CD14-positive monocyte (primary cell): Measurements from ENCODE around the gene TXK. TPM values are rescaled to one million over a fixed set of nuclear protein-coding genes. Genes with fewer than 3 reads are reported as not detected.

Experiments used
- DNase-seq, 3 donors: peaks; one replicate each; pipeline ENCODE4 v3.0.0-alpha.2; 2011 to 2022
- H2AFZ ChIP-seq: 2 replicates; pipeline ENCODE4 v1.6.0; 2012; ENCODE audit warnings: mild to moderate bottlenecking, low read depth, low read length, inconsistent platforms; ENCODE audit not compliant: insufficient read depth, poor library complexity, severe bottlenecking
- H3K27ac ChIP-seq, 2 donors: 1 replicate in 1 of 2; 2 replicates in 1 of 2; pipeline ENCODE4 v1.5.1; 2012 to 2013; ENCODE audit warnings: low read length in 2 of 2, control low read depth in 1 of 2, inconsistent platforms in 1 of 2, low read depth in 1 of 2, mild to moderate bottlenecking in 1 of 2
- H3K27me3 ChIP-seq, 2 donors: one replicate each; pipeline versions ENCODE4 v1.6.0 to v1.6.1; 2011 to 2013; ENCODE audit warnings: low read length in 2 of 2; ENCODE audit not compliant: control insufficient read depth in 2 of 2, insufficient read depth in 2 of 2
- H3K36me3 ChIP-seq, 2 donors: replicated peaks in 1 of 2; 1 replicate in 1 of 2; 2 replicates in 1 of 2; pipeline versions ENCODE4 v1.5.1 to v1.6.1; 2012 to 2013; ENCODE audit warnings: low read length in 2 of 2, control low read depth in 1 of 2, inconsistent platforms in 1 of 2, mild to moderate bottlenecking in 1 of 2; ENCODE audit not compliant: insufficient read depth in 2 of 2, control insufficient read depth in 1 of 2
- H3K4me1 ChIP-seq, 2 donors: 1 replicate in 1 of 2; 2 replicates in 1 of 2; pipeline versions ENCODE4 v1.5.1 to v1.6.1; 2012 to 2013; ENCODE audit warnings: low read length in 2 of 2, control low read depth in 1 of 2, inconsistent platforms in 1 of 2, mild to moderate bottlenecking in 1 of 2, moderate library complexity in 1 of 2; ENCODE audit not compliant: insufficient read depth in 2 of 2, control insufficient read depth in 1 of 2
- H3K4me2 ChIP-seq: replicated peaks from 2 replicates; pipeline ENCODE3; 2012; ENCODE audit warnings: low read length, moderate library complexity, mild to moderate bottlenecking; ENCODE audit not compliant: poor library complexity, severe bottlenecking; ENCODE audit errors: extremely low read depth
- H3K4me3 ChIP-seq, 3 experiments: fragments of 200-600 bp in 1 of 3; sonication (generic) in 1 of 3; replicated peaks in 1 of 3; 1 replicate in 2 of 3; 2 replicates in 1 of 3; pipeline ENCODE4 v1.5.1; 2011 to 2013; ENCODE audit warnings: low read length in 3 of 3, mild to moderate bottlenecking in 3 of 3, control low read depth in 2 of 3, low read depth in 2 of 3, inconsistent platforms in 1 of 3, moderate library complexity in 1 of 3
- H3K79me2 ChIP-seq: 2 replicates; pipeline ENCODE4 v1.6.0; 2012; ENCODE audit warnings: mild to moderate bottlenecking, control low read depth, inconsistent platforms, low read length, moderate library complexity; ENCODE audit not compliant: insufficient read depth
- H3K9ac ChIP-seq: 2 replicates; pipeline ENCODE4 v1.6.0; 2017; ENCODE audit warnings: low read length, mild to moderate bottlenecking; ENCODE audit not compliant: insufficient read depth, poor library complexity, severe bottlenecking
- H3K9me3 ChIP-seq, 2 donors: replicated peaks in 1 of 2; 1 replicate in 1 of 2; 2 replicates in 1 of 2; pipeline versions ENCODE4 v1.5.1 to v1.6.1; 2012 to 2013; ENCODE audit warnings: low read length in 2 of 2, control low read depth in 1 of 2; ENCODE audit not compliant: control insufficient read depth in 1 of 2, insufficient read depth in 1 of 2
- H4K20me1 ChIP-seq: 2 replicates; pipeline ENCODE4 v1.6.0; 2012; ENCODE audit warnings: mild to moderate bottlenecking, low read length, control low read depth, moderate library complexity; ENCODE audit not compliant: insufficient read depth
- H3K27ac Mint-ChIP-seq, 7 donors: one replicate each; pipeline ENCODE4 v1.8.0; 2020; ENCODE audit warnings: mild to moderate bottlenecking in 7 of 7, mixed read lengths in 7 of 7, moderate library complexity in 6 of 7, inconsistent platforms in 2 of 7
- H3K27me3 Mint-ChIP-seq, 3 donors: one replicate each; pipeline ENCODE4 v1.8.0; 2021 to 2022; ENCODE audit warnings: low read depth in 3 of 3, mild to moderate bottlenecking in 3 of 3, mixed read lengths in 3 of 3, moderate library complexity in 3 of 3, inconsistent platforms in 1 of 3
- H3K36me3 Mint-ChIP-seq, 2 donors: one replicate each; pipeline ENCODE4 v1.8.0; 2020; ENCODE audit warnings: mixed read lengths in 2 of 2, inconsistent platforms in 1 of 2, mild to moderate bottlenecking in 1 of 2
- H3K4me1 Mint-ChIP-seq: one replicate; pipeline ENCODE4 v1.8.0; 2020; ENCODE audit warnings: mild to moderate bottlenecking, mixed read lengths
- H3K4me3 Mint-ChIP-seq, 2 donors: one replicate each; pipeline ENCODE4 v1.8.0; 2020; ENCODE audit warnings: mild to moderate bottlenecking in 2 of 2, mixed read lengths in 2 of 2, moderate library complexity in 1 of 2
- H3K9me3 Mint-ChIP-seq, 7 donors: one replicate each; pipeline ENCODE4 v1.8.0; 2020 to 2022; ENCODE audit warnings: mixed read lengths in 7 of 7, mild to moderate bottlenecking in 6 of 7, moderate library complexity in 6 of 7, inconsistent platforms in 2 of 7
- CTCF ChIP-seq: fragments of 200-600 bp; IDR thresholded peaks from one replicate; pipeline ENCODE4 v1.8.0; 2022; ENCODE audit warnings: antibody characterized with exemption, mild to moderate bottlenecking
- WGBS: methylation state at CpG from one replicate; pipeline ENCODE4 v1.1.5; 2013; ENCODE audit warnings: missing lambda C conversion rate; ENCODE audit not compliant: insufficient coverage; 5-methylcytosine and 5-hydroxymethylcytosine counted together
- intact Hi-C, 2 donors: fragments of 100-400 bp; cut with micrococcal nuclease; formaldehyde crosslinking; loops; one replicate each; pipeline versions ENCODE4 v1.15.0 to v1.15.1; 2023
- polyA plus RNA-seq, 3 donors: library from polyadenylated mRNA; depleted of rRNA in 1 of 3; unstranded in 2 of 3; stranded (reverse) in 1 of 3; fragments of 300-500 nt in 2 of 3; fragments of >200 nt in 1 of 3; fragmentation: Illumina TruSeq in 2 of 3; gene quantifications; 1 replicate in 2 of 3; 2 replicates in 1 of 3; pipeline ENCODE4 v1.2.3, GENCODE V29; 2012 to 2021

Gene TXK
- polyA plus RNA-seq, 3 donors: 0.13 to 0.93 (median 0.54) TPM

DNA sequence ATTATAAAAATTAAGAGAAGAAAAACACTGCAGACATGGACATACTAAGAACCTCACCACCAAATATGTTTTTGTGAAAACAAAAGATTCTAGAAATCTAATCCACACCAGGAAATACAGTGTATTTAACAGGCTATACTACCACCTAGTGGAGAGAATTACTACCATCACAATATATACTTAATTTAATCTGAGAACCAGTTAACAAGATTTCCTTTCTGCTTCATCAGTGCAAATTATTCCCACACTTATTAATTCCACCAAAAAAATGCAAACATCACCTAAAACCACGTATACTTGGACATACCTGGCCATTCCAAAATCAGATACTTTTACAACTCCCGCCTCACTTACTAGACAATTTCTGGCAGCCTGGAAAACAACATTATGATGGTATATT is 7.0 kb upstream of the TXK start:
- Mint-ChIP-seq H3K27ac (peak overlapping the region in 1 of 7 donors; percentile 68), H3K4me3 (no peak overlapping the region), H3K9me3 (peaks cover 0 to 2% (median 0%) of the 10 kb centered on the region in 7 donors), H3K36me3 (peaks cover 59 to 72% of the 10 kb centered on the region in 2 donors), H3K27me3 (no peaks in the 10 kb centered on the region), H3K4me1 (peaks cover 2% of the 10 kb centered on the region)
- Histone ChIP-seq H3K9me3 (no peaks in the 10 kb centered on the region), H3K79me2 (no peaks in the 10 kb centered on the region), H3K27ac (no peak overlapping the region), H3K27me3 (no peaks in the 10 kb centered on the region), H3K4me2 (no peak overlapping the region), H3K4me1 (no peaks in the 10 kb centered on the region), H3K9ac (no peak overlapping the region), H3K4me3 (no peak overlapping the region), H4K20me1 (no peaks in the 10 kb centered on the region), H3K36me3 (peaks cover 45 to 79% of the 10 kb centered on the region in 2 donors), H2AFZ (no peak overlapping the region)
- peak in 1 of 3 donors; percentile 30 for DNase-seq
- peak; percentile 79 for TF ChIP-seq CTCF
- no CpG with 5 or more reads among the region's 2 CpGs for WGBS
- intact Hi-C loops: no loop called here

GRCh38 chr4:48139691-48140090 is 5.6 kb upstream of the TXK start:
- H3K79me2 ChIP-seq: no peaks in the 10 kb centered on the region
- H3K36me3 ChIP-seq: peaks cover 44 to 79% of the 10 kb centered on the region in 2 donors
- H3K4me2 ChIP-seq: no peak overlapping the region
- no peaks in the 10 kb centered on the region for H3K9me3 ChIP-seq
- no peaks in the 10 kb centered on the region for H3K27me3 ChIP-seq
- peaks cover 61 to 74% of the 10 kb centered on the region in 2 donors for H3K36me3 Mint-ChIP-seq
- no peak overlapping the region for H3K9ac ChIP-seq
- H4K20me1 ChIP-seq: no peaks in the 10 kb centered on the region
- H3K27ac Mint-ChIP-seq: peak overlapping the region in 1 of 7 donors; percentile 6
- H3K9me3 Mint-ChIP-seq: no peaks in the 10 kb centered on the region
- no peak overlapping the region for H3K4me3 ChIP-seq
- H3K4me1 ChIP-seq: no peaks in the 10 kb centered on the region
- H3K27me3 Mint-ChIP-seq: no peaks in the 10 kb centered on the region
- no peak for TF ChIP-seq CTCF
- H3K4me3 Mint-ChIP-seq: no peak overlapping the region
- H2AFZ ChIP-seq: no peak overlapping the region
- no peak for DNase-seq
- 0% methylated on average over 1 of the region's 3 CpGs for WGBS
- H3K4me1 Mint-ChIP-seq: peaks cover 2% of the 10 kb centered on the region
- intact Hi-C loops: no loop called here
- H3K27ac ChIP-seq: no peak overlapping the region
